Measurements from ENCODE around the gene KIF6. TPM values are rescaled to one million over a fixed set of nuclear protein-coding genes. Genes with fewer than 3 reads are reported as not detected.

Gene KIF6
- total RNA-seq, 1 experiment from 2014 or later: not detected

GRCh38 chr6:39301606-39302005 is 423.6 kb downstream of the KIF6 start:
- ChIA-PET RAD21 (ENCODE audit: low non-redundant PET in 1 of 2, low total read pairs in 2 of 2, uncharacterized antibody in 2 of 2, unreplicated experiment in 2 of 2) (interaction anchor here (1.6 to 1.9 kb wide), 2 partner anchors 135 kb away, joined by 8 to 12 read pairs; no protein-coding TSS in a partner anchor), POLR2A (no interaction called here), CTCF (interaction anchor here (0.6 to 7.8 kb wide), 7 partner anchors 8 to 304 kb away, joined by 3 to 123 read pairs (median 4); partner anchors contain the start of gene KCNK5)
- H3K36me3 ChIP-seq (ENCODE audit: control insufficient read depth in 1 of 2, insufficient read depth in 2 of 2, low read length in 2 of 2): no peaks in the 10 kb centered on the region
- no peak overlapping the region for H2AFZ ChIP-seq (ENCODE audit: low read depth, low read length, poor library complexity, severe bottlenecking)
- DNase-seq (ENCODE audit: low read depth, low spot score) (peak; percentile 41), ATAC-seq (peak; percentile 83)
- TF ChIP-seq YY1 (IDR thresholded peaks at IDR 0.05; ENCODE audit: extremely low read depth, insufficient replicate concordance, low read depth, low read length) (no peak), ZFX (IDR thresholded peaks at IDR 0.05) (no peak), REST (IDR thresholded peaks at IDR 0.05; ENCODE audit: low read depth) (no peak), EZH2 (IDR thresholded peaks at IDR 0.05) (no peak), POLR2A (IDR thresholded peaks at IDR 0.05; ENCODE audit: borderline replicate concordance, extremely low read depth, insufficient read depth, insufficient read length) (no peak), CTCF (IDR thresholded peaks at IDR 0.05 in 2 of 3, conservative IDR thresholded peaks at IDR 0.05 in 1 of 3; ENCODE audit: borderline replicate concordance in 1 of 3, insufficient read depth in 1 of 3, low read depth in 2 of 3, low read length in 2 of 3) (peak; percentile 74 to 86 (median 84); a peak in 5 of 6 replicates), ATF3 (IDR thresholded peaks at IDR 0.05) (no peak), EGR1 (IDR thresholded peaks at IDR 0.05; ENCODE audit: low read depth) (no peak), SIN3A (IDR thresholded peaks at IDR 0.05; ENCODE audit: low read depth) (no peak), JUND (IDR thresholded peaks at IDR 0.05) (no peak), SRF (IDR thresholded peaks at IDR 0.05; ENCODE audit: low read depth) (no peak), POLR2AphosphoS5 (IDR thresholded peaks at IDR 0.05; ENCODE audit: low read depth, low read length) (no peak), ELF1 (IDR thresholded peaks at IDR 0.05; ENCODE audit: borderline replicate concordance, low read depth) (no peak), ZNF274 (IDR thresholded peaks at IDR 0.05; ENCODE audit: low read depth, low read length) (no peak), RAD21 (IDR thresholded peaks at IDR 0.05; ENCODE audit: low read depth) (peak; percentile 71), MAX (IDR thresholded peaks at IDR 0.05) (no peak), EZH2phosphoT487 (IDR thresholded peaks at IDR 0.05; ENCODE audit: borderline replicate concordance) (no peak), TCF7L2 (IDR thresholded peaks at IDR 0.05; ENCODE audit: borderline replicate concordance, extremely low read depth, insufficient read depth, insufficient read length) (no peak)
- 0 out of 2 replicates have a peak, but pooled peaks cover 4% of the 10 kb centered on the region for H3K27me3 ChIP-seq (ENCODE audit: insufficient read depth, low read length)
- H3K79me2 ChIP-seq (ENCODE audit: insufficient read depth, low read length): no peaks in the 10 kb centered on the region
- no TSS peak for BruUV-seq (replicated peaks)
- peaks cover 0 to 12% of the 10 kb centered on the region in 2 experiments; a peak in 2 of 4 replicates for H3K4me1 ChIP-seq (ENCODE audit: control insufficient read depth in 1 of 2, insufficient read depth in 2 of 2, low read length in 2 of 2)
- intact Hi-C loops (cut with micrococcal nuclease): no loop called here
- H3K27ac ChIP-seq (ENCODE audit: low read depth, low read length): no peak overlapping the region
- H3K4me3 ChIP-seq (replicated peaks in 1 of 2; ENCODE audit: low read depth in 1 of 2, low read length in 2 of 2): no peak overlapping the region
- no peaks in the 10 kb centered on the region for H3K9me3 ChIP-seq (ENCODE audit: control insufficient read depth in 1 of 2, insufficient read depth in 1 of 2, low read depth in 1 of 2, low read length in 2 of 2)
- no peak overlapping the region for H3K4me2 ChIP-seq (ENCODE audit: low read length)
- H3K9me2 ChIP-seq (ENCODE audit: insufficient read depth): no peaks in the 10 kb centered on the region
- no peak overlapping the region for H3K9ac ChIP-seq (ENCODE audit: low read length)
- no peaks in the 10 kb centered on the region for H4K20me1 ChIP-seq (ENCODE audit: insufficient read depth)
